K562 (cell line): ENCODE measurements around the gene SAMD11. TPM values are rescaled to one million over a fixed set of nuclear protein-coding genes. Genes with fewer than 3 reads are reported as not detected.

ENCODE experiments used
- ATAC-seq: fragments of 200-7000 bp; cut with Tn5 transposase; 3 replicates; pipeline ENCODE4 v1.9.1; 2020; ENCODE audit warnings: moderate library complexity
- BruUV-seq: library from RNA; stranded (reverse); fragments of 400-500 nt; replicated peaks from 2 replicates; lab custom pipeline; 2021; lab: Mats Ljungman, UMichigan
- CTCF ChIA-PET: fragments of 300-600 bp; formaldehyde crosslinking; extraction: SDS; loops from one replicate; lab custom pipeline; 2021; ENCODE audit warnings: low intra/inter-chr PET ratio; lab: Yijun Ruan, JAX
- POLR2A ChIA-PET: fragments of 300-600, 350-650 bp; sonication (Branson Sonifier 250); formaldehyde crosslinking; extraction: SDS; loops from one replicate; lab custom pipeline; 2021; ENCODE audit warnings: antibody characterized with exemption, inconsistent platforms; lab: Yijun Ruan, JAX
- DNase-seq, 4 experiments: peaks; one replicate each; pipeline versions ENCODE4 v3.0.0 to v3.0.0-alpha.2; 2011 to 2018; ENCODE audit warnings: low spot score in 3 of 4, mixed read lengths in 3 of 4; ENCODE audit errors: extremely low read depth in 1 of 4
- FAIRE-seq: peaks from 2 replicates; lab custom pipeline; 2011; peaks lifted over from hg19 to GRCh38; lab: Jason Lieb, UNC
- H2AFZ ChIP-seq: 2 replicates; pipeline ENCODE4 v1.6.0; 2011; ENCODE audit warnings: low read depth, low read length, control low read depth, inconsistent platforms
- H3K27ac ChIP-seq: fragments of 200-600 bp; 3 replicates; pipeline ENCODE4 v1.8.0; 2011; ENCODE audit warnings: low read depth, mild to moderate bottlenecking, control low read depth, inconsistent platforms, low read length, moderate library complexity, mixed read lengths; ENCODE audit errors: extremely low read depth
- H3K27me3 ChIP-seq, 2 experiments: fragments of 300-600 bp in 1 of 2; 2 replicates in 1 of 2; 3 replicates in 1 of 2; pipeline versions ENCODE4 v1.6.0 to v1.8.0; 2011; ENCODE audit warnings: inconsistent platforms in 2 of 2, low read length in 2 of 2, mild to moderate bottlenecking in 1 of 2, mixed read lengths in 1 of 2, moderate library complexity in 1 of 2; ENCODE audit not compliant: control insufficient read depth in 2 of 2, insufficient read depth in 2 of 2
- H3K36me3 ChIP-seq: fragments of 300-600 bp; 3 replicates; pipeline ENCODE4 v1.8.0; 2011; ENCODE audit warnings: mild to moderate bottlenecking, low read length, inconsistent platforms; ENCODE audit not compliant: control insufficient read depth, insufficient read depth
- H3K4me1 ChIP-seq, 2 experiments: fragments of 200-600 bp in 1 of 2; replicated peaks in 1 of 2; 2 replicates in 1 of 2; 3 replicates in 1 of 2; pipeline versions ENCODE4 v1.5.1 to v1.8.0; 2011; ENCODE audit warnings: inconsistent platforms in 2 of 2, low read length in 2 of 2, mild to moderate bottlenecking in 1 of 2, mixed read lengths in 1 of 2, moderate library complexity in 1 of 2; ENCODE audit not compliant: control insufficient read depth in 2 of 2, insufficient read depth in 2 of 2
- H3K4me2 ChIP-seq: 2 replicates; pipeline ENCODE4 v1.6.1; 2011; ENCODE audit warnings: low read length, control low read depth, inconsistent platforms, mixed read lengths; ENCODE audit not compliant: insufficient read depth
- H3K4me3 ChIP-seq: fragments of 200-600 bp; sonication (generic), shearing (Covaris generic); 2 replicates; pipeline ENCODE4 v1.5.1; 2016; ENCODE audit warnings: control low read depth, inconsistent platforms
- H3K79me2 ChIP-seq: fragments of 200-600 bp; 3 replicates; pipeline ENCODE4 v1.8.0; 2011; ENCODE audit warnings: low read length, inconsistent platforms; ENCODE audit not compliant: control insufficient read depth, insufficient read depth
- H3K9ac ChIP-seq, 2 experiments: 2 replicates each; pipeline versions ENCODE4 v1.6.0 to v1.6.1; 2011; ENCODE audit warnings: low read depth in 2 of 2, low read length in 2 of 2, control low read depth in 1 of 2, inconsistent platforms in 1 of 2, mild to moderate bottlenecking in 1 of 2, mixed read lengths in 1 of 2; ENCODE audit not compliant: insufficient read depth in 1 of 2
- H3K9me1 ChIP-seq: one replicate; pipeline ENCODE4 v1.6.0; 2011; ENCODE audit warnings: inconsistent platforms, mild to moderate bottlenecking, low read length, moderate library complexity; ENCODE audit not compliant: control insufficient read depth, insufficient read depth
- H3K9me3 ChIP-seq: replicated peaks from 2 replicates; pipeline ENCODE4 v1.5.1; 2011; ENCODE audit warnings: low read depth, low read length, inconsistent platforms; ENCODE audit not compliant: control insufficient read depth, insufficient read depth
- H4K20me1 ChIP-seq: replicated peaks from 2 replicates; pipeline ENCODE4 v1.6.1; 2011; ENCODE audit warnings: low read length, inconsistent platforms, mixed read lengths; ENCODE audit not compliant: control insufficient read depth, insufficient read depth
- BCLAF1 ChIP-seq, 2 experiments: fragments of 450-650 bp in 1 of 2; IDR thresholded peaks; 2 replicates each; pipeline ENCODE4 v1.6.1; 2011 to 2017; ENCODE audit warnings: low read depth in 2 of 2, antibody characterized with exemption in 1 of 2, borderline replicate concordance in 1 of 2, low read length in 1 of 2, mild to moderate bottlenecking in 1 of 2, mixed read lengths in 1 of 2; ENCODE audit not compliant: control insufficient read depth in 1 of 2
- EGR1 ChIP-seq: fragments of 450-650 bp; conservative IDR thresholded peaks from 2 replicates; pipeline ENCODE4 v1.6.1; 2017; ENCODE audit warnings: mild to moderate bottlenecking
- FOXA3 ChIP-seq, 2 experiments: fragments of 450-650 bp in 1 of 2; sonication (generic) in 1 of 2; formaldehyde crosslinking; IDR thresholded peaks in 1 of 2; conservative IDR thresholded peaks in 1 of 2; 2 replicates each; pipeline versions ENCODE4 v1.4.0 to v1.8.0; 2020 to 2022; ENCODE audit warnings: mild to moderate bottlenecking in 2 of 2, missing genetic modification reagents in 1 of 2
- NFE2L1 ChIP-seq: fragments of 450-650 bp; IDR thresholded peaks from 2 replicates; pipeline ENCODE4 v1.6.1; 2016; ENCODE audit warnings: missing genetic modification characterization, low read depth, mild to moderate bottlenecking, missing compliant biosample characterization, moderate library complexity, borderline replicate concordance
- PCBP1 ChIP-seq: fragments of 200-400 bp; formaldehyde crosslinking; IDR thresholded peaks from 2 replicates; pipeline ENCODE4 v1.6.1; 2018; ENCODE audit warnings: mild to moderate bottlenecking, low read depth, low read length; ENCODE audit not compliant: poor library complexity, severe bottlenecking
- SAFB2 ChIP-seq: fragments of 200-400 bp; formaldehyde crosslinking; IDR thresholded peaks from 2 replicates; pipeline ENCODE4 v1.6.1; 2018; ENCODE audit warnings: borderline replicate concordance, low read length, low read depth, moderate library complexity; ENCODE audit not compliant: severe bottlenecking
- SMAD4 ChIP-seq: fragments of 250-450 bp; sonication (Bioruptor Pico); conservative IDR thresholded peaks from 2 replicates; pipeline ENCODE4 v1.8.0; 2021; ENCODE audit warnings: inconsistent platforms, mild to moderate bottlenecking, moderate library complexity
- SPI1 ChIP-seq: IDR thresholded peaks from 2 replicates; pipeline ENCODE4 v1.6.1; 2011; ENCODE audit warnings: low read depth, low read length, control low read depth, borderline replicate concordance
- UBTF ChIP-seq, 2 experiments: IDR thresholded peaks; 2 replicates each; pipeline ENCODE4 v1.6.1; 2012; ENCODE audit warnings: improper control_type of control experiment in 2 of 2, low read depth in 2 of 2, low read length in 2 of 2, borderline replicate concordance in 1 of 2
- ZBTB2 ChIP-seq: fragments of 450-650 bp; IDR thresholded peaks from 2 replicates; pipeline ENCODE4 v1.6.1; 2016; ENCODE audit warnings: antibody characterized with exemption
- ZFP36 ChIP-seq: fragments of 150-350 bp; IDR thresholded peaks from 2 replicates; pipeline ENCODE4 v1.6.1; 2018; ENCODE audit warnings: low read length, low read depth; ENCODE audit not compliant: partially characterized antibody
- ZKSCAN1 ChIP-seq: fragments of 150-350 bp; IDR thresholded peaks from 2 replicates; pipeline ENCODE4 v1.6.1; 2016; ENCODE audit warnings: low read depth, low read length
- WGBS: fragments of 100-300 bp; shearing (Covaris generic); methylation state at CpG from one replicate; pipeline ENCODE4 v1.1.6; 2016; ENCODE audit warnings: low coverage, mixed read lengths; ENCODE audit not compliant: insufficient coverage; ENCODE audit errors: missing lambda C conversion rate; 5-methylcytosine and 5-hydroxymethylcytosine counted together
- in situ Hi-C: fragments of 300-500 bp; cut with MboI; formaldehyde crosslinking; loops from 4 replicates; pipeline ENCODE4 v1.15.0; 2018; ENCODE audit warnings: inconsistent platforms, mixed read lengths
- intact Hi-C: fragments of 100-400 bp; cut with micrococcal nuclease; formaldehyde crosslinking; loops from 2 replicates; pipeline ENCODE4 v1.14.2; 2022
- polyA plus RNA-seq, 8 experiments: library from polyadenylated mRNA; depleted of rRNA in 4 of 8; stranded (reverse) in 5 of 8; unstranded in 3 of 8; fragments of >200 nt; fragmentation: Nextera tagmentation in 2 of 8; fragmentation: Illumina TruSeq in 1 of 8; extraction: Ambion mirVana in 2 of 8; extraction: Trizol in 1 of 8; gene quantifications; 2 replicates each; pipeline versions ENCODE4 v1.2.1 to v1.2.3, GENCODE V29; 2011 to 2014; ENCODE audit warnings: inconsistent platforms in 1 of 8, missing spikeins in 1 of 8
- total RNA-seq, 7 experiments: library from RNA; depleted of rRNA in 6 of 7; stranded (reverse); fragments of >200 nt in 6 of 7; fragmentation: Illumina TruSeq in 2 of 7; extraction: Trizol in 2 of 7; gene quantifications; 2 replicates each; pipeline versions ENCODE4 v1.2.1 to v1.2.3, GENCODE V29; 2011 to 2021; ENCODE audit warnings: low replicate concordance in 1 of 7

SAMD11 gene
- total and polyA plus RNA-seq, 9 of the 15 experiments (the other 6 are each of a cell fraction or from before 2014, with no cell fraction given), result 0.07 to 0.82 (median 0.11) TPM; not detected in 2

- Histone ChIP-seq H4K20me1 (peaks cover 2% of the 10 kb centered on the region), H3K9me1 (no peaks in the 10 kb centered on the region), H3K4me3 (no peak overlapping the region), H2AFZ (no peak overlapping the region), H3K27me3 (no peaks in the 10 kb centered on the region), H3K4me1 (peaks cover 19 to 74% of the 10 kb centered on the region in 2 experiments), H3K79me2 (no peaks in the 10 kb centered on the region), H3K9ac (peak overlapping the region in 1 of 2 experiments; percentile 54; a peak in 2 of 4 replicates), H3K4me2 (no peak overlapping the region), H3K27ac (no peak overlapping the region), H3K36me3 (no peaks in the 10 kb centered on the region), H3K9me3 (no peaks in the 10 kb centered on the region)
- POLR2A ChIA-PET, result interaction anchor here (0.6 to 1.5 kb wide), 6 partner anchors 13 to 128 kb away, joined by 3 to 6 read pairs (median 4); no protein-coding TSS in a partner anchor
- intact Hi-C loops, result no loop called here
- peak; percentile 81 for FAIRE-seq
- ATAC-seq, result peak; percentile 70
- in situ Hi-C loops, result no loop called here
- CTCF ChIA-PET, result interaction anchor here (0.6 kb wide), 1 partner anchor 156 kb away, joined by 3 read pairs; no protein-coding TSS in a partner anchor
- DNase-seq, result peak in 2 of 4 experiments; percentile 58 to 77
- WGBS, result 29% methylated on average over 20 of the region's 20 CpGs
- no TSS peak for BruUV-seq
- no peak for TF ChIP-seq BCLAF1 (IDR thresholded peaks at IDR 0.05; ENCODE audit: borderline replicate concordance in 1 of 2, control insufficient read depth in 1 of 2, low read depth in 2 of 2, low read length in 1 of 2)
- no peak for TF ChIP-seq NFE2L1 (tag)
- TF ChIP-seq SMAD4, result 0 out of 2 replicates have a peak, but pooled peaks have one; percentile 14
- TF ChIP-seq EGR1, result 0 out of 2 replicates have a peak, but pooled peaks have one; percentile 30
- TF ChIP-seq ZFP36, result no peak
- TF ChIP-seq SPI1, result peak; percentile 64
- 0 out of 2 replicates have a peak, but pooled peaks have one; percentile 41 for TF ChIP-seq ZKSCAN1
- TF ChIP-seq UBTF (IDR thresholded peaks at IDR 0.05; ENCODE audit: borderline replicate concordance in 1 of 2, low read depth in 2 of 2, low read length in 2 of 2), result 0 out of 4 replicates have a peak, but pooled peaks of 1 of the 2 experiments have one; percentile 50
- no peak for TF ChIP-seq ZBTB2
- no peak for TF ChIP-seq PCBP1
- peak in 1 of 2 experiments; percentile 70; a peak in 1 of 4 replicates for TF ChIP-seq FOXA3 (CRISPR knock-in tag; conservative IDR thresholded peaks at IDR 0.05 in 1 of 2, IDR thresholded peaks at IDR 0.05 in 1 of 2)
- no peak for TF ChIP-seq SAFB2
Measured at GRCh38 chr1:906600-907420, 16.9 kb upstream of the SAMD11 start.
